ENCODE measurements around the gene FADS3. TPM values are rescaled to one million over a fixed set of nuclear protein-coding genes. Genes with fewer than 3 reads are reported as not detected.

FADS3 gene
- total RNA-seq, 2 donors from 2014 or later, result 83.0 to 106 TPM

- DNase-seq (ENCODE audit: low spot score), result no peak
- intact Hi-C loops (cut with DNase I), result loop anchor here in 1 of 2 donors (10.0 kb wide), 1 partner anchor 200 kb away; no protein-coding TSS in a partner anchor
Measured at GRCh38 chr11:61904539-61905048, 13.2 kb upstream of the FADS3 start.

- intact Hi-C loops (cut with DNase I), result loop anchor here in 1 of 2 donors (10.0 kb wide), 1 partner anchor 201 kb away; no protein-coding TSS in a partner anchor
Measured at GRCh38 chr11:61903845-61904244, 12.5 kb upstream of the FADS3 start.

GRCh38 chr11:61902313-61902712, 11.0 kb upstream of the FADS3 start:
- intact Hi-C loops (cut with DNase I), result loop anchor here in 1 of 2 donors (10.0 kb wide), 1 partner anchor 202 kb away; no protein-coding TSS in a partner anchor
- no peak for DNase-seq (ENCODE audit: low spot score)

More at GRCh38 chr11:61903845-61904244, 12.5 kb upstream of the FADS3 start:
- DNase-seq (ENCODE audit: low spot score), result no peak

- intact Hi-C loops (cut with DNase I), result loop anchor here in 1 of 2 donors (10.0 kb wide), 1 partner anchor 203 kb away; no protein-coding TSS in a partner anchor
- DNase-seq (ENCODE audit: low spot score), result no peak
Measured at GRCh38 chr11:61901397-61901796, 10.1 kb upstream of the FADS3 start.

DNA sequence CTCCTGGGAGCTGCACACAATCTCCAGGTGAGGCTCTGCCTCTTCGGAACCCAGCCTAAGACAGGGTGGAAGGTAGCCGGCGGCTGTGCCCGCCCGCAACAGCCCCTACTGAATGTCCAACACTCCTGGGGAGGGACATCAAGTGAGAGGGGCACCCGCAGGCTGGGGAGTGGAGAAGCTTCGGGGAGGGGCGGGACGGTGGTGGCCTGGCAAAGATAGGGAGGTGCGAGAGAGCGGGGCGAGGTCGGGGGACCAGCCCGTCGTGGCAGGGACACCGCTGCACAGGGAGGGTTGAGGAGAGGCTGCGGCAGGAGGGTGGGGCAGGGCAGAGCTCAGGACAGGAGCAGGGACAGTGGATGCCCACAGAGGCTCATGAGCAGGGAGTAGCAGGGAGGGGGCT, 8.9 kb upstream of the FADS3 start:
- intact Hi-C loops (cut with DNase I), result loop anchor here in 1 of 2 donors (10.0 kb wide), 1 partner anchor 205 kb away; no protein-coding TSS in a partner anchor
- no peak for DNase-seq (ENCODE audit: low spot score)

GRCh38 chr11:61899146-61899841, 7.9 kb upstream of the FADS3 start:
- DNase-seq (ENCODE audit: low spot score), result peak; percentile 96
- intact Hi-C loops (cut with DNase I), result loop anchor here (2.0 to 5.0 kb wide), 4 partner anchors 48 to 210 kb away; no protein-coding TSS in a partner anchor

DNA sequence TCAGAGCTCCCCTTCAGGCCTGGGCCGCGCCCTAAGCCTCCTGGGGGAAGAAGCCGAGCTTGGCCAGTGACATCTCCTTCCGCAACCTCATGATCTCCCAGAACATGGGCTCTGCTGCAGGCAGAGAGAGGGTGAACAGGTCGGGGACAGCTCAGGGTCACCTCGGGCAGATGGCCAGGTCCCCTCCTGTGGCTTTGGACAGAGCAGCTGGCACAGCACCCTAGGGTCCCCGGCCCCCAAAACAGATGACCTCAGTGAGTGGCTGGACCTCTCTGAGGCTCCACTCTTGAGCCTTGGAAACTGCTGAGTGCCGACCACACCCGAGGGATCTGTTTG, 6.9 kb upstream of the FADS3 start:
- DNase-seq (ENCODE audit: low spot score), result no peak
- intact Hi-C loops (cut with DNase I), result loop anchor here (2.0 to 5.0 kb wide), 4 partner anchors 49 to 211 kb away; no protein-coding TSS in a partner anchor

GRCh38 chr11:61897387-61898246, 6.3 kb upstream of the FADS3 start:
- intact Hi-C loops (cut with DNase I), result loop anchor here (2.0 to 5.0 kb wide), 4 partner anchors 49 to 211 kb away; no protein-coding TSS in a partner anchor
- peak; percentile 91 for DNase-seq (ENCODE audit: low spot score)

DNA sequence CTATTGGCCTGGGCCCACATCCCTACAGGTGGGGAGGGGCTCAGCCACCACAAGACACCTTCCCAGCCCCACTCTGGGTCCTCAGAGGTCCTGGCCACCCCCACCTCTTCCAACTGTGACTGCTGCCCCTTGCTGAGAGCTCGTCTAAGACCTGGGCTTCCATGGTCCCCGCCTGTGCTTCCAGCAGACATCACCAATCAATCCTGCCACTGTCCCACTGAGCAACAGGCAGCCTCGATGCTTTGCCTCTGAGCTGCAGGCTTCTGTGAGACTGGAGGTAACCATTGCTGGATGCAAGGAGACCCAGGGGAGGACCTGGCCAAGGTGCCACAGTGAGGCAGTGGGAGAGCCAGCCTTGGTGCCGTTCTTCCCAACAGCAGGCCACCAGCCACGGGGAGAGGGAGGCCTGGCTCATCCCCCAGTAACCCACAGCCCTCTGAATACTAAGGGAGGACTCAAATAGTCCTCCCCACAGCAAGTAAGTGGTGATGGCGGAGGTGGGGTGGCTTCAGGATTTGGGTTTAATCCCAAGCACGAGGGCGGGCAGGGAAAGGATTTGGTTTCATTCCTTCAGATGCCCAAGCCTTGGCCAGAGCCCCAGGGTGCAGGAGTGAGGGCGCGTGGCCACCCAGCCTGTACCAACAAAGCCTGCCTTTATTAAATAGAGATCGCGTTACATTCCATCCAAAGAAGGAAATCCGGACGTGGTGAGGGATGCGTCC, 5.5 kb upstream of the FADS3 start:
- intact Hi-C loops (cut with DNase I), result loop anchor here (5.0 kb wide), 2 partner anchors 50 to 185 kb away; no protein-coding TSS in a partner anchor
- no peak for DNase-seq (ENCODE audit: low spot score)

DNA sequence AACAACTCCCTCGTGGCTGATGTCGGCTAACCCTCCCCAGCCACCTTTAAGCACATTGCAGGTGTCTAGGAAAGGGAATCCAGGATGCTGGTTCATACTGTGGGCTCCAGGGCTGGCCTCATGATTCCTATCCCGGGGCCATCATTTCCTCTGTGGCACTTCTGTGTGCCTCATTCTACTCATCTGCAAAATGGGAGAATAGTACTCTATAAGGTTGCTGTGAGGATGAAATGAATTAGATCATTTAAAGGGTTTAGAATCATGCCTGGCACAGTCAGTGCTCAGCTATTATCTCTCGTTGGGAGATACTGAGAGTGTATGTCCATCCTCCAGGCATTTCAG, 4.3 kb upstream of the FADS3 start:
- intact Hi-C loops (cut with DNase I), result loop anchor here (5.0 kb wide), 2 partner anchors 52 to 187 kb away; no protein-coding TSS in a partner anchor
- DNase-seq (ENCODE audit: low spot score), result no peak

- intact Hi-C loops (cut with DNase I), result loop anchor here (5.0 kb wide), 2 partner anchors 52 to 187 kb away; no protein-coding TSS in a partner anchor
Measured at GRCh38 chr11:61895046-61895717, 3.8 kb upstream of the FADS3 start.

GRCh38 chr11:61893981-61894380, 2.6 kb upstream of the FADS3 start:
- intact Hi-C loops (cut with DNase I), result no loop called here
- DNase-seq (ENCODE audit: low spot score), result no peak

More at GRCh38 chr11:61895046-61895717, 3.8 kb upstream of the FADS3 start:
- DNase-seq (ENCODE audit: low spot score), result no peak

DNA sequence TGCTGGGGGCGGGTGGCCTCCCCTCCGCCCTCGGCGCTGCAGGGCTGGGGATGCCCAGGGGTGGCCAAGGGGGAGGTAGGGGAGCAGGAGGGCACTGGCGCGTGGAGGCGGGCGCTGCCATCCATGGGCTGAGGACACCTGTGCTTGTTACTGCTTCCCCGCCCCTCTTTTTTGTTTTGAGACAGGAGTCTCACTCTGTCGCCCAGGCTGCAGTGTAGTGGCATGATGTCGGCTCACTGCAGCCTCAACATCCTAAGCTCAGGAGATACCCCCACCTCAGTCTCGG, 683 bp upstream of the FADS3 start:
- intact Hi-C loops (cut with DNase I), result no loop called here
- DNase-seq (ENCODE audit: low spot score), result no peak

DNA sequence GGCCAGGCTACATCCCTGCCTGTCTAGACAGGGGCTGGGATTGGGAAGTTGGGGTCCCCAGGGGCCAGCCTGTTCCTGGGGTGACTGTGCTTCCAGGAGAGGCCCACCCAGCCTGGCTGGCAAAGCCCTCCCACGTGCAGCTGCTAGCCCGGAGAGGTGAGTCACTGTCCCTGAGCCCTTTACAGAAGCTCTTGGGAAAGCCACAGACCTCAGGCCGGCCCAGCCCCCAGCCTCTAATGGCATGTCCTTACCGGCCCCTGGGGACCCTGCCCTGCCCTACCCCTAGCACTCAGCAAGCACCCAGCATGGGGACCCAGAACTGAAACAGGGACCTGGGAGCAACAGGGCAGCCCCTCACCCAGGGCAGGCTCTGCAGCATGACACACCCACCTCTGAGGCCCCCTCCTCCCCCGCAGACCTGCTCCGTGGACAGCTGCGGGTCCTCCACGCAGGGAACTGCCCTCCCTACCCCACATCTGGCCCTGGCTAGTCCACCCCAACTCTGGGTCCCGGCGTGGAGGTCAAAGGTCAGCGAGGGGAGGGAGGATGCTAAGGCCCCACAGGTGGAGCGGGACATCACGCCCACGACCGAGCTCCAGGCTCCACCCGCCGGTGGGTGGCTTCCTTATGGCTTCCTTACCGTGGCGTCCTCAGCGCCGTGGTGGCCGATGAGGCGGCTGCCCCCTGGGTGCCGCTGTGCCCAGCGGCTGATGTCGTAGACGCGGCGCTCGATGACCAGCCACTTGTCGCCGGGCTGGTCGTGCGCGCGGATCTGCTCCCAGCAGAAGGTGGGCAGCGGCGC, 615 bp downstream of the FADS3 start:
- peak; percentile 93 for DNase-seq (ENCODE audit: low spot score)
- intact Hi-C loops (cut with DNase I), result no loop called here

DNA sequence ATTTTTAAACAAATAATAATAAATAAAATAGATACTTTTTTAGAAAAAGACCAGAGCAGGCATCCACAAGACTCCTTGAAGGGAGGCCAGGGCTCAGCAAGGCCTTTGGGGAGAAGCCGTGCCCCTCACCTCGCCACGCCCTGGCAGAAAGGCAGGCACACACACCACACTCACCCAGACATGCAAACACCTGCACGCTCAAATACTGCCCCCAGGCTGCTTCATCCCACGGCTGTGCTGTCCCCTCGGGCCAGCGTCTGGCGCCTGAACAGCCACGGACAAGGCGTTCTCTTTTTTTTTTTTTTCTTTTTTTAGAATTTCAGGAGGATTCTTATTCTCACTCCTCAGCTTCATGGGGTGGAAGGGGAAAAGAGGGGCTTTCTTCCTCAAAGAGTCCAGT, 1.5 kb downstream of the FADS3 start:
- intact Hi-C loops (cut with DNase I), result no loop called here
- DNase-seq (ENCODE audit: low spot score), result no peak

DNA sequence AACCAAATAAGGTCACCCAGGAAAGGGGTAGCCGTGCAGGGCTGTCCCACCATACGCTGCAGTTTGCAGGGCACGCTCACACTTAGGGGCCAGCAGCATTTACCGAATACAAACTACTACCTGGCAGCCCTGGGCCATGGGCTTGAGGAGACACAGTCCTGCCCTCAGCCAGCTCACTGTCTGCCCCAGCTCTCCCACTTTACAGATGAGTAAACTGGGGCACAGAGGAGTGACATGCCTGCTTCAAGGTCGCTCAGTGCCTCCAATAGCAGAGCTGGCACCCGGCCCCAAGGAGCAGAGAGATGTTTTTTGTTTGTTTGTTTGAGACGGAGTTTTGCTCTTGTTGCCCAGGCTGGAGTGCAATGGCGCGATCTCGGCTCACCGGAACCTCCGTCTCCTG, 2.8 kb downstream of the FADS3 start:
- intact Hi-C loops (cut with DNase I), result no loop called here

DNA sequence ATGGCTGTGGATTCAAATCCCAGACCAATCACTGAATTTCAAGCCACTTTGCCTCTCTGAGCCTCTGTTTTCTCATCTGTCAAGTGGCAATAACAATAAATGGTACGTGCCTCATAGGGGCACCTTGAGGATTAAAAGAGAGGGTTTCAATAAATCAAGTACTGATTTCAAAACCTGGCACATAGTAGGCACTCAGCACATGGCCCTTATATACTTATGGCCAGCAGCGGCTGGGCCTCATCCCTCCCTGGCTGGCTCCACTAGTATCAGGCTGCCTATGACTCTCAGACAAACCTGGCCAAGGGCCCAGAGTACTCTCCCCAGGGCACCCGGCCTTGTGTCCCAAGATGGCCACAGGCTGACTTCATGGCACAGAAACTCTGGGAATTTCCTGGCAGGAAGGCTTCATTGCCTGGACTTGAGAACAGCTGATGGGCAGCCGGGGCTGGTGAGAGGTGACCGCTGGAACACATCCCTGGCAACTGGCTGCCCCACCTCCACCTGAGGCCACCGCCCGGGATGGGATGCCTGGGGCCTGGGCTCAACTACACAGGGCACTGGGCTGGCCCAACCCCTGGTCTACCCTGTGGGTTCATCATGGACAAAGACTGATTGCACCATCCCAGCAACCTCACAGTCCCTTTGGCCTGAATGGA, 3.4 kb downstream of the FADS3 start:
- intact Hi-C loops (cut with DNase I), result no loop called here
- DNase-seq (ENCODE audit: low spot score), result peak; percentile 96

More for the DNA sequence above, 2.8 kb downstream of the FADS3 start:
- DNase-seq (ENCODE audit: low spot score), result no peak
